ENCODE data around the gene SLC17A2. TPM values are rescaled to one million over a fixed set of nuclear protein-coding genes. Genes with fewer than 3 reads are reported as not detected.

SLC17A2 gene
- total RNA-seq, 2 experiments from 2014 or later = not detected

Other genes with a start within 250 kb of the SLC17A2 start
- not detected for gene SLC17A4, start 175.9 kb downstream of the SLC17A2 start, total RNA-seq
- not detected for gene SLC17A1, start 98.6 kb downstream of the SLC17A2 start, total RNA-seq
- under 1 TPM; 0.21 to 0.55 TPM for gene SLC17A3, start 56.4 kb downstream of the SLC17A2 start, total RNA-seq
- gene TRIM38, start 32.1 kb upstream of the SLC17A2 start, total RNA-seq = 10 to 100 TPM; 19.1 to 19.5 TPM
- 1 to 10 TPM; 4.3 TPM for gene HFE, start 156.7 kb upstream of the SLC17A2 start, total RNA-seq

Measured in activated CD8-positive, alpha-beta T cell treated with anti-CD3 and anti-CD28 coated beads, Interleukin-2, amount 10 ng/mL, durations not matched to agents 7 days and 5 days (primary cell).